GM21390 (cell line): Measurements from ENCODE around the gene PRDM16.

Experiments used
- ATAC-seq: cut with Tn5 transposase; IDR thresholded peaks from one replicate; pipeline ENCODE4 v1.9.1; 2021; ENCODE audit not compliant: unreplicated experiment

Gene PRDM16

GRCh38 chr1:3251099-3251806 lies 182.2 kb downstream of the PRDM16 start:
- no peak for ATAC-seq

- ATAC-seq, result no peak
These were observed 182.9 kb downstream of the PRDM16 start for GRCh38 chr1:3251807-3252428.

GRCh38 chr1:3255680-3256079 lies 186.7 kb downstream of the PRDM16 start:
- ATAC-seq, result no peak

- ATAC-seq, result no peak
These were observed 188.8 kb downstream of the PRDM16 start for GRCh38 chr1:3257788-3258187.

GRCh38 chr1:3258386-3259003 lies 189.5 kb downstream of the PRDM16 start:
- ATAC-seq, result no peak

GRCh38 chr1:3259020-3259419 lies 190.0 kb downstream of the PRDM16 start:
- no peak for ATAC-seq

- no peak for ATAC-seq
These were observed 192.3 kb downstream of the PRDM16 start for GRCh38 chr1:3261007-3261968.

- ATAC-seq, result no peak
These were observed 193.1 kb downstream of the PRDM16 start for GRCh38 chr1:3261969-3262579.

- no peak for ATAC-seq
These were observed 193.8 kb downstream of the PRDM16 start for GRCh38 chr1:3262681-3263286.

- ATAC-seq, result no peak
These were observed 194.8 kb downstream of the PRDM16 start for GRCh38 chr1:3263790-3264189.

GRCh38 chr1:3264456-3264855 lies 195.5 kb downstream of the PRDM16 start:
- no peak for ATAC-seq

- ATAC-seq, result no peak
These were observed 197.1 kb downstream of the PRDM16 start for GRCh38 chr1:3265835-3266805.

- ATAC-seq, result no peak
These were observed 198.0 kb downstream of the PRDM16 start for GRCh38 chr1:3266870-3267549.

GRCh38 chr1:3267550-3268270 lies 198.7 kb downstream of the PRDM16 start:
- no peak for ATAC-seq

GRCh38 chr1:3268281-3268680 lies 199.3 kb downstream of the PRDM16 start:
- no peak for ATAC-seq

- ATAC-seq, result no peak
These were observed 201.6 kb downstream of the PRDM16 start for GRCh38 chr1:3270403-3271245.

- no peak for ATAC-seq
These were observed 202.9 kb downstream of the PRDM16 start for GRCh38 chr1:3271866-3272265.
